SK-N-SH treated with all-trans-retinoic acid at 6 μM for 48 hours (cell line): ENCODE measurements around the gene MMP24.

Source experiments
- ARNTL ChIP-seq: fragments of 450-650 bp; formaldehyde crosslinking; IDR thresholded peaks from 2 replicates; pipeline ENCODE4 v1.5.0; 2020; ENCODE audit warnings: low read depth, mild to moderate bottlenecking, moderate library complexity, borderline replicate concordance
- BACH2 ChIP-seq: fragments of 250-450 bp; sonication (Bioruptor Pico); IDR thresholded peaks from 2 replicates; pipeline ENCODE4 v1.9.0; 2021; ENCODE audit warnings: mild to moderate bottlenecking, borderline replicate concordance
- CSRNP3 ChIP-seq: fragments of 250-450 bp; sonication (Bioruptor Pico); IDR thresholded peaks from 2 replicates; pipeline ENCODE4 v1.5.1; 2021; ENCODE audit warnings: mild to moderate bottlenecking, moderate library complexity
- GLIS3 ChIP-seq: fragments of 250-450 bp; sonication (Bioruptor Pico); IDR thresholded peaks from 2 replicates; pipeline ENCODE4 v1.5.0; 2020; ENCODE audit warnings: mild to moderate bottlenecking, moderate library complexity
- OSR1 ChIP-seq: fragments of 250-450 bp; sonication (Bioruptor Pico); IDR thresholded peaks from 2 replicates; pipeline ENCODE4 v1.8.0; 2022; ENCODE audit warnings: moderate library complexity, mild to moderate bottlenecking, inconsistent platforms
- PATZ1 ChIP-seq: fragments of 250-450 bp; sonication (Bioruptor Pico); IDR thresholded peaks from 2 replicates; pipeline ENCODE4 v1.8.0; 2020; ENCODE audit warnings: mild to moderate bottlenecking, moderate library complexity, borderline replicate concordance
- PPARA ChIP-seq: fragments of 250-450 bp; sonication (Bioruptor Pico); IDR thresholded peaks from 2 replicates; pipeline ENCODE4 v1.5.0; 2020; ENCODE audit warnings: mild to moderate bottlenecking, borderline replicate concordance
- RARB ChIP-seq: fragments of 250-450 bp; sonication (Bioruptor Pico); IDR thresholded peaks from 2 replicates; pipeline ENCODE4 v1.8.0; 2021; ENCODE audit warnings: mild to moderate bottlenecking, moderate library complexity
- ZFP30 ChIP-seq: fragments of 450-650 bp; formaldehyde crosslinking; IDR thresholded peaks from 2 replicates; pipeline ENCODE4 v1.5.0; 2022; ENCODE audit warnings: mild to moderate bottlenecking, moderate library complexity

DNA sequence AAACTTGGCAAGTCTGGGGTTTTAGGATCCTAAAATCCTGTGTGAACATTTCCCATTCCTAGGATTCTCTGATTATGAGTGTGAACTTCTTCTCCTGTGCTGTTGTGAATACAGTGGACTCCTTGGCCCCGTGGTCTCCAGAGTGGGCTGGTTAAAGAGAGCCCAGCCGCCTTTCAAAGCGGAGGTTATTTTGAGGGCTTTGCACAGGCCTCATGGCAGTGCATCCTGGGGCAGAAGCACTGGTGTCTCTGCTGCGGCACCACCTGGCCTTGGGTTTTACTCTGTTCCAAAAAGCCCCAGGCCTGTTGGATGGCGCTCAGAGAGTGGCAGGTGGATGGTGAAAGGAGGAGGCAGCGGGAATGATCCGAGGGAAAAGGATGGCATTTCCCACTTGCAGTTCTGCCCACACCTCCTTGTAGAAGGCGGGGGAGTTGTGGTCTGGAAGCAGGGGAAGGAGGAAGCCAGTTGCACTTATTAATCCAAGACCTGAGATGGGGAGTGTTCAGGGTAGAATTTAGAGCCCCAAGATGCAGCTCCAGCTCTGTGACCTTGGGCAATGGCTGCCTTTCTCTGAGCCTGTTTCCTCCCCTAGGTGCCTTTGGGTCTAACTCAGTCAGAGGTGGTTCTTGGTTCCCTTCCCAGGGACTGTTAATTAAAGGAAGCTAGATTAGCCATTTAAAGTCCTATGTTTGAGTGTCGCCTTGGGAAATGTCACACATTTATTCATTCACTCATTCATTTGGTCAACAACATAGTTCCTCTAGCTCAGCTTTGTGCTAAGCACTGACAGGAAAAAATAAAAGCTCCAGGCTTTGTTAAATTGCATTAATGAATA is 22.4 kb downstream of the MMP24 start:
- TF ChIP-seq CSRNP3 (CRISPR knock-in tag) (no peak), ARNTL (no peak), OSR1 (CRISPR knock-in tag) (no peak), PPARA (CRISPR knock-in tag) (no peak), BACH2 (CRISPR knock-in tag) (no peak), PATZ1 (CRISPR knock-in tag) (no peak), RARB (CRISPR knock-in tag) (no peak), ZFP30 (CRISPR knock-in tag) (no peak), GLIS3 (CRISPR knock-in tag) (no peak)
